ENCODE data around the gene SPTBN4.
"Not testable (repeated sequence)": the region's sequence is repeated elsewhere in the genome, so short reads cannot be mapped to it uniquely, and the experiment has no call there.

SPTBN4 gene

DNA sequence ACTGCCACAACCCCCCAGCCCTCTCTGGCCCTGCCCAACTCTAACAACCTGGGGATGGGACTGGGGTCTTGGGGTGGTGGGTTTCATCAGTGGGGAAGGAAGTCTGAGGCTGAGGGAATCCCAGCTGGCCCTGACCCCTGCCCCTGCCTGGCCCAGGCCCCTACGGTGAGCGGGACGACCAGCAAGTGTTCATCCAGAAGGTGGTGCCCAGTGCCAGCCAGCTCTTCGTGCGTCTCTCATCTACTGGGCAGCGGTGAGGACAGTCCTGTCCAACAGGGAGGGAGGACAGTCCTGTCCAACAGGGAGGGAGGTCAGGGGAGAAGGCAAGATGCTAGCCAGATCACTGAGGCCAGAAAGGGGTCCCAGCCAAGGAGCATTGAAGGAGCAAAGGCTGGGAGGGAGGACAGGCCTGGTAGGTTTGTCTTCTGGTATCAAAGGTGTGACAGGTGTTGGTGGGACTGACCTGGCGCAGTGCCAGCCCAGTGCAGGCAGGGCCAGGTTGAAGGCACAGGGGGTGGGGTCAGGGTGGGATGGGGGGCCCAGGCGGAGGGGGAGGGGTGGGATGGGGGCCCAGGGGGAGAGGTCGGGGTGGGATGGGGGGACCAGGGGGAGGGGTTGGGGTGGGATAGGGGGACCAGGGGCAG, 122.2 kb downstream of the SPTBN4 start:
- no peak for DNase-seq (ENCODE audit: low spot score)

DNA sequence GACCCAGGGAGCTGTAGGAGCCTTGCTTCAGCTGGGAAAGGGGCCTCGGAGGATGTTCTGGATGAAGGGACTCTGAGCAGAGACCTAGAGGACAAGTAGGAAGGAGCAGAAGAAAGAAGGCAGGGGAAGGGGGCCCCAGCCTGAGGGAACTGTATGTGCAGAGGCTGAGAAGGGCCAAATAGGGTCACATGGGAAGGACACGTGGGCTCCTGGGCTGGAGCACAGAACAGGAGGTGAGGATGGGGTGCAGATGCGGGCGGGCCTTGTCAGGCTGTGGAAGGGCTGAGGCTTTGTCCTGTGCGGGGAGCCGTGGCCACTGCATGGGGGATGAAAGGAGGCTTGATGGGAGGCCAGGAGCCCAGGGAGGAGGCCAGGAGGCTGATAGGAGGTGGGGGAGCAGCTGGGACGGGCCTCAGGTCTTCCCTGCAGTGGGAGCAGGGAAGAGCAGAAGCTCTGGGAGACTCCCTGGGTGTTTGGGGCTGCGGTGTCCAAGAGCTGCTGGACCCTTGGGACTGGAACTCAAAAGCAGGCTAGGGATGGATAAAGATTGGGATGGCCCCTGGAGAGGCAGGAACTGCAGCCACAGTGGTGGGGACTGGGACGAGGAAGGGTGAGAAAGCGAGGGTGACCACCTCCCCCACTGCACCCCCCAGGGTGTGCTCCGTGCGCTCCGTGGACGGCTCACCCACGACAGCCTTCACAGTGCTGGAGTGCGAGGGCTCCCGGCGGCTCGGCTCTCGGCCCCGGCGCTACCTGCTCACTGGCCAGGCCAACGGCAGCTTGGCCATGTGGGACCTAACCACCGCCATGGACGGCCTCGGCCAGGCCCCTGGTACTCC, 123.0 kb downstream of the SPTBN4 start:
- DNase-seq (ENCODE audit: low spot score) = no peak

DNA sequence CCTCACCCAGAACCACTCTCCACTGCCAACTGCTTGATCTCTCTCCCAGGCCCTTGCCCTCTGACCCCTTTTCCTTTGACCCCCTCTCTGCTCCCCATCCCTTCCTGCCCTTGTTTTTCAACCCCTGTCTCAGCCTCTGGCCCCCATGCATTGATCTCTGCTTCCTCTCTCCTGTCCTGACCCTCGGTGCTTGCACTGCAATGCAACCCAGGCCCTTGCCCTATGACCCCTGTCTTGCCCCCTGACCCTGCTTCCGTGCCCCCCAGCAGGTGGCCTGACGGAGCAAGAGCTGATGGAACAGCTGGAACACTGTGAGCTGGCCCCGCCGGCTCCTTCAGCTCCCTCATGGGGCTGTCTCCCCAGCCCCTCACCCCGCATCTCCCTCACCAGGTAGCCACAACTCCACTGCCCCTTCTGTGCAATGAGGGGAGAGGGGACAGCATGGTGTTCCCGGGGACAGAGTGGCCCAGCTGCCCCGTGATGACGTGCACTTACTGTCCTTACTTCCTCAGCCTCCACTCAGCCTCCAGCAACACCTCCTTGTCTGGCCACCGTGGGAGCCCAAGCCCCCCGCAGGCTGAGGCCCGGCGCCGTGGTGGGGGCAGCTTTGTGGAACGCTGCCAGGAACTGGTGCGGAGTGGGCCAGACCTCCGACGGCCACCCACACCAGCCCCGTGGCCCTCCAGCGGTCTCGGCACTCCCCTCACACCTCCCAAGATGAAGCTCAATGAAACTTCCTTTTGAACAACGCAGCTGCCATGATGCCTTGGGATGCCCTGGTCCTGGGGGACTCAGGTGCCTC, 123.9 kb downstream of the SPTBN4 start:
- DNase-seq (ENCODE audit: low spot score) = no peak

DNA sequence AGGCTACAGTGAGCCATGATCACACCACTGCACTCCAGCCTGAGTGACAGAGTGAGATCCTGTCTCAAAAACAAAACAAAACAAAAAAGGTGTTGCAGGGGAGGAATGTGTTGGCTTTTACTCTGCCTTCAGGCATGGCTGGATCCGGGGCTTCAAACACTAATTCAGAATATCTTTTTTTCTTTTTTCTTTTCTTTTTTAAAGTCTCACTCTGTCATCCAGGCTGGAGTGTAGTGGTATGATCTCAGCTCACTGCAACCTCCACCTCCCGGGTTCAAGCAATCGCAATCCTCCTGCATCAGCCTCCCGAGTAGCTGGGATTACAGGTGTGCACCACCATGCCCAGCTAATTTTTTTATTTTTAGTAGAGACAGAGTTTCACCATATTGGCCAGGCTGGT, 124.9 kb downstream of the SPTBN4 start:
- DNase-seq (ENCODE audit: low spot score) = not testable (repeated sequence)

DNA sequence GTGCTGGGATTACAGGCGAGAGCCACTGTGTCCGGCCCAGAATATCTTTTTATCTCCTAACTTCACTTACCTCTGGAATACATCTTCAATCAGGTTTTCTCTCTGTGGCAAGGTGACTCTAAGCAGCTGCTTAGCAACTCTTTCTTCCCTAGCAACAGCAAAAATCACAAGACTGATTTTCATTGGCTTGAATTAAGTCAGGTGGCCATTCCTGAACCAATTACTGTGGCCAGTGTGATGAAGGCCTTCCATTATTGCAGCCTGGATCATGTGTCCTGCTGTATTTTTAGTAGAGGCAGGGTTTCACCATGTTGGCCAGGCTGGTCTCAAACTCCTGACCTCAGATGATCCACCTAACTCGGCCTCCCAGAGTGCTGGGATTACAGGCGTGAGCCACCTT, 125.4 kb downstream of the SPTBN4 start:
- no peak for DNase-seq (ENCODE audit: low spot score)

DNA sequence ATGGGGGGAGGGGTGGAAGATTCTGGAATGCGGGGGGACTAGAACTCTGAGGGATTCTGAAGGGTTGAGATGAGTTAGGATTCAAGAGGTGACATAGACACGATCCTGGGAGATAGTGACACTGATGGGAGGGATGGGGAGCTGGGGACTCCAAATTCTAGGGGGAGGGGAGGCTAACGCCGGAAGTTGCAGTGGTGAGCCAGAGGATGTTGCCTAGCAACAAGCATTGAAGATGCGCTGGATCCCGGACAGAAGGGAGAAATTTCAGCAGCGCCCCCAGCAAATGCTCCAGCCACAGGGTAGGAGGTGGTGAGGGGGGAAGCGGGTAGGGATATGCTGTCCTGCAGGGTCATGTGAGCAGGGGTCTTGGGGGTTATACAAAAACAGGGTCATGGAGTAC, 127.5 kb downstream of the SPTBN4 start:
- DNase-seq (ENCODE audit: low spot score) = no peak

DNA sequence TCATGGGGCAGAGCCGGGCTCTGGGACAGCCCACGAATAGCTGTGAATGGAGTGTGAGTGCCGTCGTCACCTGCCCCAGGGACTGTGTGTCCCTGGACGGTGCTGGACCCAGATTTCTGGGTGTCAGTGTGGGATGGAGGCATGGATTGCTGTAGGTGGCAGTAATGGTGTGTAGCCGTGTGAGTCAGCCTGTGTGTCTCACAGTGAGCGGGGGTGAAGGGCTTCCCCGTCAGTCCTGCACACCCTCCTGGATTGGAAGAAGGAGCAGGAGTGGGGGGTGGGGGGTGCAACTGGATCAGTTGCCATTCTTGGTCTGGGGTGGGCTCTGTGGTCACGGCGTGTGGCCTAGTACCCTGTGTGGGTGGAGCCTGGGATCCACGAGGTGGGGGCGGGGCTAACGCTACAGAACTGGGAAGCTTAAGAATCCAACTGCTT, 127.9 kb downstream of the SPTBN4 start:
- DNase-seq (ENCODE audit: low spot score) = no peak

DNA sequence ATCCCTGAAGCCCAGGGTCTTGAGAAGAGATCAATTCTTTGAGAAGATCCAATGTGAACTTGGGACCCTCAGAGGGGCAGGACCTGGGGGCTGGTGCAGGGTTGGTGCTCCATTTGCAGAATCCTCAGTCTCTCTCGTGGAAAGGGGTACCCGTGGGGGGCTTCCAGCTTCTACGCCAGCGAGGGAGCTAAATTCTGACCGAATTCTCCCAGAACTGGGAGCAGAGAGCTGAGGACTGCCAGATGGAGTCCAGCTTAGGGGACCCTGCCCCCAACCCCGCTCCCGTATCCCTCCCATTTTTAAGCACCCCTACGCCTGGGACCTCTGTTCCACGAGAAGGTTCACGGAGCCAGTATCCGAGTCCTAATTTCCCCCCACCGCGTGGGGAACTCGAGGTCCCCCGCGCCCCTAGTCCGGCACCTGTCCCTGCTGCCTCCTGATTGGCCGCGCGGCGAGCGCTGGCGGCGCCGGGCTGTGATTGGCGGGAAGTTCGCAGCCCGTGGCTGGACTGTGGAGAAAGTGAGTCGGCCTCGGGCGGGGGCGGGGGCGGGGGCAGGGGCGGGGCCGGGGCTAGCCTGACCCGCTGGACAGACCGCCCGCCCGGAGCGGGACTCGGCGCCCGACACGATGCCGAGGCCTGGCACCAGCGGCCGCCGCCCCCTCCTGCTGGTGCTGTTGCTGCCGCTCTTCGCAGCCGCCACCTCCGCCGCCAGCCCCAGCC, 130.0 kb downstream of the SPTBN4 start:
- no peak for DNase-seq (ENCODE audit: low spot score)

DNA sequence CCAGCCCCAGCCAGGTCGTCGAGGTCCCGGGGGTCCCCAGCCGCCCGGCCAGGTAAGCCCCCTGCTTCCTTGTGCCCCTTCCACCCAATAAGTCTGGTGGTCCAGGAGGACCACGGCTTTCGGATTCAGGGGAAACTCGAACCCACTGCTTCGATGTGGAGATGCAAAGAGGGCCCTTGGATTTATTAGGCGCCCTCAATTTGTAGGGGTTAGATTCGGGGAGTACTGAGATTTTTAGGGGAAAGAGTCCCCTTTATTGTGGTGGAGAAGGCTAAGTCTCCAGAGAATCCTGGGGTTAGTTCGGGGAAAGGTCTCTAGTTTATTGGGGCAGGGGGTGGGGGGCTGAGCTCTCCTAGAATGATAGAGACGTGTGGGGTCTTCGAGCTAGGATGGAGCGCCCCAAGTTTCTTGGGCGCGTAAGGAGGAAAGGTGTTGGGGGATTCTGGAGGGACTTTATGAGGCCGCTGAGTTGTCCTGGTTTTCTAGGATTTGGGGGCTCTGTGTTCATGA, 130.6 kb downstream of the SPTBN4 start:
- DNase-seq (ENCODE audit: low spot score) = no peak

DNA sequence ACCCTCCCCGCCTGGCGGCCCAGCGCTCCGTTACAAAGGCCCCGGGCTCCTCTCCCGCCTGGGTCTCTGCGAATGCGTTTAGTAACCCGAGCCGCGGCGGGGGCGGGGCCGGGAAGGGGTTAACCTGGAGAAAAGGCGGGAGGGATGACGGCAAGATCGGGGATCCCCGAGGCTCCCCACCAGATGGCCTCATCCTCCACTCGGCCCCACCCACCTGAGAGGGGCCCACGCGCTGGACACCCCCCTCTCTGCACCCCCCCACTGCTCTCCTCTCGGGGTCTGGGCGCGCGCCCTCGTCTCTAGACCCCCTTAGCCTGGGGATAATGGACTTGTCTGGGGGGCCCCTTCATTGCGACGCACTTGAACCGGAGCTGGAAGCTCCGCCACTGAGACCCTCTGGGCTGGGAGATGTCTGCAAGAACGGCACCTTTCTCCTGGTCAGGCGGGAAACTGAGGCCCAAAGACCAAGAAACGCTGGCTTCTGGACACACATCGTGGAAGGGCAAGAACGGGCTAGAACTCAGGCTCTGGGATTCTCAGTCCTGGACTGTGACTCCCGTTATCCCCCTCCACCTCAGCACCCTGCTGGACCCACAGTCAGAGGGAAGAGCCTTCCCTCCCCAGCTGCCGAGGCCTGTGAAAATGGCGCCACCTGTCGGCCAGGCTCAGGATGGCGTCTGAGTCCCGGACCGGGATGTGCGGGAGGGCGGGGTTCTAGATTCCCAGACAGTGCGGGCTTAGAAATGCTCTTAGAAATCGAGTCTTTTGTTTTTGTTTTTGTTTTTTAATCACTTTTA, 131.5 kb downstream of the SPTBN4 start:
- DNase-seq (ENCODE audit: low spot score) = peak; percentile 76

DNA sequence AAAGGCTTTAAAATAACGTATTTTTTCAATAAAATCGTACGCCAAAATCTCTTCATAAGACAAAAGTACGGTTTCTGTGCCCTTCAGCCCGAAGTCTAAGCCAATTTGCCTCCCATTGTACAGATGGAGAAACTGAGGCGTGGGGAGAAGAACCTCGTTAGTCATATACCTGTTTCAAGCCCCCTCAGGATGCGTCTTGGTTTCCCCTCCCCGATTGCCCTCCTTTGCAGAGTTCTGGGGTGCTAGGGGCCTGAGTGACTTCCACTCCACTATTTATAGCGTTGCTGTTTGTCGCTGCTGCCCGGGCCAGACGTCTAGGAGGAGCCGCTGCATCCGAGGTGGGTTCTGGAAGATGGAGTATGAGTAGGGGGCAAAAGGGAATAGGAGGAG, 132.1 kb downstream of the SPTBN4 start:
- no peak for DNase-seq (ENCODE audit: low spot score)

DNA sequence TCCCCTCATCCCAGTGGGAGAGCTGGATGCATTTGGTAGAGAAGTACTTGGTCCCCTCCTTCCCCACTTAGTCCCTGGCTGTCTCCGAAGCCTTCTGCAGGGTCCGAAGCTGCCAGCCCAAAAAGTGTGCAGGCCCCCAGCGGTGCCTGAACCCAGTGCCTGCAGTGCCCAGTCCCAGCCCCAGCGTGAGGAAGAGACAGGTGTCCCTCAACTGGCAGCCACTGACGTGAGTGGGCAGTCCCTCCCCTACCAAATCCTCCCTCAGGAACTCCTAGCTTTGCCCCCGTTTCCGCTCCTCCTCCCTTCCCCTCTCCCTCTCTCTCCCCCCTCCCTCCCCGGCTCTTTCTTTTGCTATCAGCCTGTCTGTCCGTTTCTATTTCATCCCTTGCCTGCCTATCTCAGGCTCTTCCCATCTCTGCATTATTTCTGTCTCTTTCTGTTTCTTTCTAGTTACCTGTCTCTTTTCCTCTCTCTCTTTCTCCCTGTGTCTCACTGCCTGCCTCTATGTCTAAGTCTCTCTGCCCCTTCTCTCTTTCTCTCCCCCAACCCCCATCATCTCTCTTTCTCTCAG, 132.6 kb downstream of the SPTBN4 start:
- DNase-seq (ENCODE audit: low spot score) = no peak

DNA sequence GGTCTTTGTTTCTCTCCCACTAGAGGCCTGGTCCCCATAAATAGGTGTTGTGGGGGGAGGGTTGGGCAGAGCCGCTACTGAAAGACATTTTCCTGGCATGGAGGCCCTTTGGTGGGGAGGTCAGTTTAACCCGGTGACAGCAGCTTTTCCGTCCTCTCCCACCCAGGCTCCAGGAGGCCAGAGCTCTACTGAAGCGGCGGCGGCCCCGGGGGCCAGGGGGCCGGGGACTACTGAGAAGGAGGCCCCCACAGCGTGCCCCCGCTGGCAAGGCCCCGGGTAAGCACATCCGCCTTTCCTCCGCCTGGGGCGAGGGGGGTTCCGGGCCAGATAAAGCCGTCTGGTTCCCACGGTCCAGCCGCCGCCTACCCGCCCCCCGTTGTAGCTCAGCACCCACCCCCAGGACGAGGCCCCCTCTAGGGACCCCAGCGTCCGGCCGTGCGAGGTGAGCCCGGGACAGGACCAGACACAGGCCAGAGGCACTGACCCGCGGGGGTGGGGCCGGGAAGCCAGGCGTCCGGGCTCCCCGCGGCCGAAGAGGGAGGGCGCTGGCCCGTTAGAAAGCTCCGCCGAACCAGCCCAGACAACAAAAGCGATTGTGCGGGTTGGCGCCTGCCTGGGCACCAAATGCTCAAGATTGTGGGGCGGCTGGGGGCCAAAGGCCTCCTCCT, 133.2 kb downstream of the SPTBN4 start:
- no peak for DNase-seq (ENCODE audit: low spot score)

DNA sequence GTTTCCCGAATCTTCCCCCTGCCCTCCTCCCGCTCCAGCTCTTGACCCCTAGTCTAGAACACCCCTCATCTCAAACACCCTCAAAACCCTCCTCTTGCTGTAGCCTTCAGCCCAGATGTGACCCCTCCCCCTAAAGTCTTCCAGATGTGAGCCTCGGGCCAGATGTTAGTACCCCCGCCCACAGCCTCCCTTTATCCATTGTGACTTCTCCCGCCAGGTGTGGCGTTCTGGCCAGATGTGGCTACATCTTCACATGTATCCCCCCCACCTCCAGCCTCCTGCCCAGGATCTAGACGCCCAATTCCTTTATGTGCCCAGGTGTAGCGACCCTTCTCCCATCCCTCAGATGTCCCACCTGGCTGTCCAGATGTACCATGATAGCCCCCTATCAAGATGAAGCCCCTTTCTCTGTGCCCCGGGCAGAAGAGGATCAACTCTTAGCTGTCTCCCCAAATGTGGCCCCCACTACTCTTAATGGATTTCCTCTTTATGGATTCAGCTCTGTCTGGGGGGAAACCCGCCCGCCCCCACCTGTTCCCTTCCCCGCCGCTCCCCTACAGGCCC, 133.9 kb downstream of the SPTBN4 start:
- DNase-seq (ENCODE audit: low spot score) = no peak

DNA sequence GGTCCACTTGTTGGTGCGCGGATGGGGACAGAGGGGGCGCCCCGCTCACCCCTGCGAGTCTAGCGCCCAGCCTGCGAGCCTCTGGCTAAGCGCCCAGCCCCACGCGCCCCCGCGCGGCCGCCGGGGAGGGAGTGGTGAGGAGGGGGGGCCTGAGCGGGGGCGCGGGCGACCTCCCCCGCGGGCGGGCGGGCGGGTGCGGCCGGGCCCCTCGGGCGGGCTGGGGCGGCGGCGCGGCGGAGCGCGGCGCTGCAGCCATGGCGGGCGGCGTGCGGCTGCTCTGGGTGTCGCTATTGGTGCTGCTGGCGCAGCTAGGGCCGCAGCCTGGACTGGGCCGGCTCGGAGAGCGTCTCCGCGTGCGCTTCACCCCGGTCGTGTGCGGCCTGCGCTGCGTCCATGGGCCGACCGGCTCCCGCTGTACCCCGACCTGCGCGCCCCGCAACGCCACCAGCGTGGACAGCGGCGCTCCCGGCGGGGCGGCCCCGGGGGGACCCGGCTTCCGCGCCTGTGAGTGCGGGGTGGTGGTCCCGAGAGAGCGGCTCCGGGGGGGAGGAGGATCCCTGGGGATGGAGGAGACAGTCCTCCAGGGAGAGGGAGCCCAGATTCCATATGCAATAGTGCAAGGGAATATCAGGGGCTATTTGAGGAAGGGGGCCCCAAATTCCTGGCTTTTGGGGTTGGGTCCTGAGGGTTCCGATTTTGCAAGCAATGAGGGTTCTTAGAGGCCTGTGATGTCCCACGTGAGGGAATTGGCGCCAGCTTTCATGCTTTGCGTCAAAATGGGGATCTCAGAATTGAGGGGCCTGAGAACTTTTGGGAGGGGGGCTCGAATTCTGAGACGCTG, 134.6 kb downstream of the SPTBN4 start, which contains the start of gene LTBP4:
Gene LTBP4, plus strand, starts transcription at position 236 of the 841 bp plus-strand sequence. Its CDS starts 19 bp downstream, at position 255.
- no peak for DNase-seq (ENCODE audit: low spot score)

DNA sequence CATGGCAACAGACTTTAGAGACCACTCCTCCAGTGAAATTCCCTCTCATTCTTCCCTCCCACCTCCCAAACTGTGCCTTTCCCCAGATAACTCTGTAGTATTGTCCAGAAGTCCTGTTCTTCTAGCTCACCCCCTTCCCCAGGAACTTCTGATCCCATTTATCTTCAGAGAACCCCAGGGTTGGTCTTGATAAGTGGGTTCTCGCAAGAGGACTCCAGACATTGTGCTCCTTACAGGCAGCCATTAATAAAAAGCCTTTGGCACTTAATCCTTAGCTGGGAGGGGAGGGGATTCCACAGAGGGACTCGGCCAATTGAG, 136.2 kb downstream of the SPTBN4 start:
- no peak for DNase-seq (ENCODE audit: low spot score)

DNA sequence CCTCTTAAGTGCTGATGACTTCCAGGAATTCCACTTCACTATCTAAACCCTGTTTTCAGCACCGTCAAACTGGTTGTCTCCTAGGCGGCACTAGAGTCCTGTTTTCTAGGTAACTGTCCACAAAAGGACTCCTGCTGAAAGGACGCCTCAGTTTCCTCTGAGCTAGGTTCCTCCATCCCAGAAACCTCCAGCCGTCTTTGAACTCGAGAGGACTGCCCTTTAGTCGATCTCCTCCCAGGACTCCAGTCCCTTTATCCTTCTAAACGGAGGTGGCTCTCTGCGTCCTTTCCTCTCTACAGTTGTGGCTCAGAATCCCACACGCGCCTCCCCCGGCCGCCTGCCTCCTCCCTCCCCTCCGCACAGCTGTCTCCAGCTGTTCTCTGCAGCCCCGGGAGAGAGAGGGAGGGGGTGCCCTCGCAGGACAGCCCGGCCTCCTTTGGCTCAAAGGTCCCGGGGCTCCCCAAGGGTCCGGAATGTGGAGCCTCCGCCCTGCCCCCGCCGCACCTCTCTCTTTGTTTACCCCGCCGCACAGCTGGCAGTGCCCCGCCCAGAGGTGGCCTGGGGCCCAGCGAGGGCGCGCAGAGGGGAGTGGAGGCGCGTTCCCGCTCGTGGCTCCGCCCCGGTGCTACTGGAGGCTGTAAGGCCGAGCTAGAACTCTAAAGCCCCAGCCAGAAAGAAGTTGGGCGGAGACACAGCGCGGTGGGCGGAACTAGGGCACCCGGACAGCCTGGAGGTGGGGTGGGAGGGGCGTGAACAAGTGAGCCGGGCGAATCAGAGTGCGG, 136.8 kb downstream of the SPTBN4 start:
- DNase-seq (ENCODE audit: low spot score) = peak; percentile 98

DNA sequence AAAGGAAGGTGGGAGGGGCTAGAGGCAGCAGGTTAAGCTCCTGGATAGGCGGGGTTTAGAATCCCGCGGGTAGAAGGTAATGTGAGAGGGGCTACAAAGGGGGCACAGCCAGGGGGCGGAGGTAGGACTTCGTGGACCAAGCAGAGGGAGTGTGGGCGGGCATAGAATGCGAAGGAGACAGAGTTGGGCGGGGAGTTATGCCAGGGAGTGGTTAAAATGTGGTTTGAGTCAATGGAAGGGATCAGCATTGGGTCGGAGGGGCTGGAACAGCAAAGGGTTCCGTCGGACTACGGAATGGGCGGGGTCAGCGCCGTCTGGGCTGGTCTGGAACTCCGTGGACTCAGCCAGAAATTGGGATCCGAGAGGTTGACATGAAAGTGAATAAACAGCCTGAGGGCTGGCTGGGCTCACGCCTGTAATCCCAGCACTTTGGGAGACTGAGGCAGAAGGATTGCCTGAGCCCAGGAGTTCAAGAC, 137.4 kb downstream of the SPTBN4 start:
- no peak for DNase-seq (ENCODE audit: low spot score)

All from CD4-positive, alpha-beta T cell treated with Interleukin-6 at 100 ng/mL for 8 hours (primary cell).